Measurements from ENCODE around the gene SLC30A5.
"Not testable (repeated sequence)": the region's sequence is repeated elsewhere in the genome, so short reads cannot be mapped to it uniquely, and the experiment has no call there.

- not testable (repeated sequence) for TF ChIP-seq CTCF, POLR2A (IDR thresholded peaks at IDR 0.05)
Measured at GRCh38 chr5:69108367-69108766, 14.6 kb downstream of the SLC30A5 start.

Data from adrenal gland (tissue), 5 donors.